ENCODE measurements around the gene POPDC2.

POPDC2 gene

DNA sequence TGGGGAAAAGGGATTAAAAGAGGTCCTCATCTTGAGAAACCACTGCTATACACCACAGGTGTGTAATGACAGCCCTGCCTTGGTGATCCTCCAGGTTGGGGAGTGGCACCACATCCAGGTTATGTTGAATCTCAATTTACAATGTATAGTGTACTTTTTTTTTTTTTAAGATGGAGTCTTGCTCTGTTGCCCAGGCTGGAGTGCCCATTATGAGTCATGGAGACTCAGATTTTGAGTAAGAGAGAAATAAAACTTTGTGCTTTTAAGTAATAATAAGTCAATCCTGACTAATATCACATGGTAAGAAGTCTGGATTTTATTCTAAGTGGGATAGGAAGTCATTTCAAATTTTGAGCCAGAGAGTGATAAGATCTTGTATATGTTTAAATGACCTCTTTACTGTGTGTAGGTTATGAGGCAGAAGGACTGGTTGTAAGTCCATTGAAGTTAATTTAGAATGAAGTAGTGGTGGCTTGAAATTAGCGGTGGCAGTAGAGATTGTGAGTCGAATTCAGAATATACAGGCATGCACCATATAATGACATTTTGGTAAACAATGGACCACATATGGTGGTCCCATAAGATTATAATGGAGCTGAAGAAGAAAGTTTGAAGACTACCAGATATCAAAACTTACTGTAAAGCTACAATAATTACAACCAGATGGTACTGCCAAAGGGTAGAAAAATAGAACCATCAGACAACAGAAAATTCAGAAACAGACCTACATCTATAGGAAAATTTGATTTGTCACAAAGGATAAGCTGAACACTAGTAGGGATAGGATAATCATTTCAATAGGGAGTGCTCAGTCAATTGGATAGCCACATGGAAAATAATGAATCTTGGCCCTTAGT lies 20.7 kb downstream of the POPDC2 start:
- H3K4me3 ChIP-seq (ENCODE audit: low read depth, low read length, poor library complexity, severe bottlenecking): no peak overlapping the region
- H3F3A ChIP-seq (ENCODE audit: insufficient read depth, low read length): no peaks in the 10 kb centered on the region
- H3K9me2 ChIP-seq (ENCODE audit: low read depth, low read length): no peaks in the 10 kb centered on the region
- no peaks in the 10 kb centered on the region for H3K9me3 ChIP-seq (ENCODE audit: low read length)
- no peak overlapping the region for H3K4me2 ChIP-seq (ENCODE audit: low read length)
- H3K79me2 ChIP-seq (ENCODE audit: insufficient read depth, low read length): no peaks in the 10 kb centered on the region
- no peak overlapping the region for H3K27ac ChIP-seq (ENCODE audit: low read depth, low read length, poor library complexity, severe bottlenecking)
- no peaks in the 10 kb centered on the region for H4K20me1 ChIP-seq (ENCODE audit: insufficient read depth, low read length)
- H3K4me1 ChIP-seq (ENCODE audit: insufficient read depth, low read length, severe bottlenecking): no peaks in the 10 kb centered on the region
- TF ChIP-seq, protein P1, sequence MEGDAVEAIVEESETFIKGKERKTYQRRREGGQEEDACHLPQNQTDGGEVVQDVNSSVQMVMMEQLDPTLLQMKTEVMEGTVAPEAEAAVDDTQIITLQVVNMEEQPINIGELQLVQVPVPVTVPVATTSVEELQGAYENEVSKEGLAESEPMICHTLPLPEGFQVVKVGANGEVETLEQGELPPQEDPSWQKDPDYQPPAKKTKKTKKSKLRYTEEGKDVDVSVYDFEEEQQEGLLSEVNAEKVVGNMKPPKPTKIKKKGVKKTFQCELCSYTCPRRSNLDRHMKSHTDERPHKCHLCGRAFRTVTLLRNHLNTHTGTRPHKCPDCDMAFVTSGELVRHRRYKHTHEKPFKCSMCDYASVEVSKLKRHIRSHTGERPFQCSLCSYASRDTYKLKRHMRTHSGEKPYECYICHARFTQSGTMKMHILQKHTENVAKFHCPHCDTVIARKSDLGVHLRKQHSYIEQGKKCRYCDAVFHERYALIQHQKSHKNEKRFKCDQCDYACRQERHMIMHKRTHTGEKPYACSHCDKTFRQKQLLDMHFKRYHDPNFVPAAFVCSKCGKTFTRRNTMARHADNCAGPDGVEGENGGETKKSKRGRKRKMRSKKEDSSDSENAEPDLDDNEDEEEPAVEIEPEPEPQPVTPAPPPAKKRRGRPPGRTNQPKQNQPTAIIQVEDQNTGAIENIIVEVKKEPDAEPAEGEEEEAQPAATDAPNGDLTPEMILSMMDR (IDR thresholded peaks at IDR 0.05; ENCODE audit: low read length): no peak
- no peak for TF ChIP-seq EZH2 (IDR thresholded peaks at IDR 0.05; ENCODE audit: borderline replicate concordance, low read length)
- no peaks in the 10 kb centered on the region for H3K27me3 ChIP-seq (ENCODE audit: insufficient read depth, low read length)
- H3K9ac ChIP-seq (ENCODE audit: low read length): no peak overlapping the region
- H2AFZ ChIP-seq (ENCODE audit: low read length): no peak overlapping the region
- no peaks in the 10 kb centered on the region for H3K36me3 ChIP-seq (ENCODE audit: insufficient read depth, low read length)

- no peaks in the 10 kb centered on the region for H3K36me3 ChIP-seq (ENCODE audit: insufficient read depth, low read length)
- no peaks in the 10 kb centered on the region for H4K20me1 ChIP-seq (ENCODE audit: insufficient read depth, low read length)
- no peaks in the 10 kb centered on the region for H3K9me2 ChIP-seq (ENCODE audit: low read depth, low read length)
- no peak overlapping the region for H3K4me2 ChIP-seq (ENCODE audit: low read length)
- no peak for TF ChIP-seq EZH2 (IDR thresholded peaks at IDR 0.05; ENCODE audit: borderline replicate concordance, low read length)
- TF ChIP-seq, protein P1 (IDR thresholded peaks at IDR 0.05; ENCODE audit: low read length): no peak
- H3K27ac ChIP-seq (ENCODE audit: low read depth, low read length, poor library complexity, severe bottlenecking): no peak overlapping the region
- H3K4me3 ChIP-seq (ENCODE audit: low read depth, low read length, poor library complexity, severe bottlenecking): no peak overlapping the region
- H3K79me2 ChIP-seq (ENCODE audit: insufficient read depth, low read length): no peaks in the 10 kb centered on the region
- H3K9me3 ChIP-seq (ENCODE audit: low read length): no peaks in the 10 kb centered on the region
- H2AFZ ChIP-seq (ENCODE audit: low read length): no peak overlapping the region
- no peaks in the 10 kb centered on the region for H3F3A ChIP-seq (ENCODE audit: insufficient read depth, low read length)
- no peaks in the 10 kb centered on the region for H3K27me3 ChIP-seq (ENCODE audit: insufficient read depth, low read length)
- no peak overlapping the region for H3K9ac ChIP-seq (ENCODE audit: low read length)
- no peaks in the 10 kb centered on the region for H3K4me1 ChIP-seq (ENCODE audit: insufficient read depth, low read length, severe bottlenecking)
Measured at GRCh38 chr3:119637679-119638477, 22.5 kb downstream of the POPDC2 start.

DNA sequence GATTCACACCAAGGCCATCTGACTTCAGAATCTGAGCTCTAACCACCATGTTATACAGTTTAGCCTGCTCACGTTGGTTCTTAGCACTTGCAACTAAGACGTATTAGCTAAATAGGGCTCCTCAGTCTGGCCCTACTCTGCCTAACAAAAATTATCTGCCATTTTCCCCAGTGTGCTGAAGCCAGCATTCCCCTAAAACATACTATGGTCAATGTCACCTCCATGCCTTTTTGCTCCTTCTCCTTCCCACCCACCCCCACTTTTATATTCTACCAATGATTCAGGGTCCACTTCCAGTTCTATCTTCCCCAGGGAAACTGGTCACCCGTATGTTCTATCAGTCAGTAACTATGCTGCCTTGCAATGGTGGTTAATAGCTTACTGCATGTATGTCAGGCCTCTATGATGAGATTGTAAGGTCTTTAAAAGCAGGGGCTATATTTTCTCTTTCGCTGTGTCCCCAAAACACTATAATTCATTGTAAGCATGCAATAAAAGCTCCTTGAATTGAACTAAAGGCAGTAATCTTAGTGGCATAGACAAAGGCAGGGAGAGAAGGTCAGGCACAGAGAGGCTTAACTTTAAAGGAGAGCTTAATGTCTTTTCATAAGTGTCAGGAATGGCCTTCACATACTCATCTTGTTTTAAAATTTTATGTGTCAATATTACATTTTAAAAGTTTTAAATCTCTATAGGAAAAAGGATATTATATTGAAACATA lies 23.3 kb downstream of the POPDC2 start:
- no peak overlapping the region for H3K4me2 ChIP-seq (ENCODE audit: low read length)
- no peaks in the 10 kb centered on the region for H3K4me1 ChIP-seq (ENCODE audit: insufficient read depth, low read length, severe bottlenecking)
- H3K36me3 ChIP-seq (ENCODE audit: insufficient read depth, low read length): no peaks in the 10 kb centered on the region
- no peaks in the 10 kb centered on the region for H3K9me2 ChIP-seq (ENCODE audit: low read depth, low read length)
- no peaks in the 10 kb centered on the region for H3K9me3 ChIP-seq (ENCODE audit: low read length)
- H4K20me1 ChIP-seq (ENCODE audit: insufficient read depth, low read length): no peaks in the 10 kb centered on the region
- no peaks in the 10 kb centered on the region for H3K79me2 ChIP-seq (ENCODE audit: insufficient read depth, low read length)
- no peak overlapping the region for H2AFZ ChIP-seq (ENCODE audit: low read length)
- no peak overlapping the region for H3K9ac ChIP-seq (ENCODE audit: low read length)
- no peaks in the 10 kb centered on the region for H3K27me3 ChIP-seq (ENCODE audit: insufficient read depth, low read length)
- H3K27ac ChIP-seq (ENCODE audit: low read depth, low read length, poor library complexity, severe bottlenecking): no peak overlapping the region
- no peaks in the 10 kb centered on the region for H3F3A ChIP-seq (ENCODE audit: insufficient read depth, low read length)
- TF ChIP-seq EZH2 (IDR thresholded peaks at IDR 0.05; ENCODE audit: borderline replicate concordance, low read length): no peak
- TF ChIP-seq, protein P1 (IDR thresholded peaks at IDR 0.05; ENCODE audit: low read length): no peak
- no peak overlapping the region for H3K4me3 ChIP-seq (ENCODE audit: low read depth, low read length, poor library complexity, severe bottlenecking)

Measured in OCI-LY1 (cell line).